SH-SY5Y (cell line): ENCODE results near the gene NUDT3.

ENCODE experiments used
- GATA2 ChIP-seq: IDR thresholded peaks from 2 replicates; pipeline ENCODE4 v1.6.1; 2011; ENCODE audit warnings: mild to moderate bottlenecking, low read depth, low read length
- GATA3 ChIP-seq: IDR thresholded peaks from 2 replicates; pipeline ENCODE4 v1.6.1; 2011; ENCODE audit warnings: low read depth, mild to moderate bottlenecking, low read length, moderate library complexity

The NUDT3 gene

DNA sequence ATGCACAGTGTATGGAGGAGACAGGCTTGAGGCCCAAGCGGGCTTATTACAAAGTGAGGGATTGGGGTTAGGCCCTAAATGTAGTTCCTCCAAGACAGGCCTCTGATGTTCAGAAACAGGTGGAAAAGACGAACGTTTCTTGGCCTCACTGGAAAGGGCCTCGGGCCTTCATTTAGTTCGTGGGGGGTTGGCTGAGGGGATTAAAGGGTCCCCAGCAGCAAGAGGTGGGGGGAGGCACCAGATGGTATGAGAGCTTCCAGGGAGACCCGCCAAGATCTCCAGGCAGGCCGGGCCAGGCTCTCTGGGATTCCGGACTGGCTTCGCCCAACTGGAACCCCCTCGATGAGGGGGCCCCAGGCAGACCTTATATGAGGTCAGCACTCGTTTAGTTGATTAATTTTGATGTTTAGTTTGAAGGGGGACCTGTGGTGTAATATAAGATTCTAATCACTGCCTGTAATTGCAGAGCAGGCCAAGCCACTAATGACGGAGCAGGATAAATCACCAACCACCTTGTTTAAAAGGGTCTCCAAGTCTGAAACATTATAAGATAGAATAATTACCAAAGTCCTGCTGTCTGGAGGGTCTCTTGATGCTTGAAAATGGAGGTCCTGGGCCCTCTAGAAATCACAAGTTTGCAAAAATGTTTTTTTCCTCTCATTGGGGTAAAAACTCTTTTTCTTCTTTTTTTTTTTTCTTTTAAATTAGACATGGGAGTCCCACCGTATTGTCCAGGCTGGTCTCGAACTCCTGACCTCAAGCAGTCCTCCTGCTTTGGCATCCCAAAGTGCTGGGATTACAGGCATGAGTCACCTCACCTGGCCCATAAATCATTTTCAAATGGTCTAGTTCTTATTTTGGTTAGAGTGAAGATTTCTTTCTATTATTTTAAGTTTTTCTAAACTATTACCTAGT is 153.6 kb downstream of the NUDT3 start:
- TF ChIP-seq GATA2, result no peak
- no peak for TF ChIP-seq GATA3

DNA sequence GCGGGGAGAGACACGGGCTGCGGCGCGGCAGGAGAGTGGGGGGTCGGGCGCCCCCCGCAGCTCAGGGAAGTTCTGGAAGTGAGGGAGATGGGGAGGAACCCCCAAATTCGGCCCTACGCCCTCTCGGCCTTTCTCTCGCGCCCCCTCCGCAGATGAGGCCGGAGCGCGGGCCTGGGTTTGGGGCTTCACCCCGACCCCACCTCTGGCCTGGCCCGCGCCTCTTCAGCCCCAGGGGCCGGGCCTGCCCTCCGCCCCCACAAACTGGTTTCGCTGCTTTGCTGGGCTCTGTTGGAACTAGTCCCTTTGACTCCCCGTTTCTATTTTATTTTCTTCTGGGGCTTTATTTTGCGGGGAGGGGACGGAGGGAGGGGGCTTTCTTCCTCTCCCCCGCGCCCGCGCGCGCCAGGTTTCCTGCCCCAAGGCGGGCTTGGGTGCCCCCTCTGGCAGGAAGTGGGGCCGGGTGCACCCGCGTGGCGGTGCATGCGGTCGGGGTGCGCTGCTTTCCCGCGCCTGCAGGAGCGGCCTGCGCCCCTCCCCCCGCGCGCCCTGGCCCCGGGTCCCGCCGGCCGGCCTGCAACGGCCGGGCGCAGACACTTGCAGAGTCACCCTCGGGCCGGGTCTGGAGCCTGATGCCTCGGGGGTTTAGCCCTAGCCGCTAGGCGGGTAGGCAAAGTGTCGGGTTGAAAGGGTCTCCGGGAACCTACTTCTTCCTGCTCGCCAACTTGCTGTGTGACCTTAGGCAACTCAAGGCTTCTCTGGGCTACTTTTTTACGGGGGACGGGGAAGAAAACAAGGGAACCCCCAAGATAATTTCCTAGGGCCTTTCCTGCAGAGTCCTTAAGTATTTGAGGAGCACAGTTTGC is 154.5 kb downstream of the NUDT3 start:
- TF ChIP-seq GATA2 (no peak), GATA3 (no peak)

DNA sequence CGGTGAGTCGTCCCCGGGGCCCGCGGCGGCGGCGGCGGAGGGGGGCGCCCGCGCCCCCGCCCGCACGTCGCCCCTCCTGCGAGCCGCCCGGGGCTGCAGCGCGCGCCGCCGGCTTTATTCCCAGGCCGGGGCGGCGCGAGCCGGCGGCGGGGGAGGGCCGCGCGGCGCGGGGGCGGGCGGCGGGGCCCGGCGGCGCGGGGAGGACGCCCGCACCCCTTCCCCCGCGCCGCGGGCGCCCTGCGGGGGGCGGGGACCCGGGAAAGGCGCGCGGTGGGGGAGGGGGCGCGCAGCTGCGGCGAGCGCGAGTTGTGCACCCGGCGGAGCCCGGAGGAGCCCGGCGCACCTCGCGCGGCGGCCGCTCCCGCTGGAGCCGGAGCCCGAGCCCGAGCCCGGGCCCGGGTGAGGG is 155.2 kb downstream of the NUDT3 start:
- TF ChIP-seq GATA3 (no peak), GATA2 (no peak)

DNA sequence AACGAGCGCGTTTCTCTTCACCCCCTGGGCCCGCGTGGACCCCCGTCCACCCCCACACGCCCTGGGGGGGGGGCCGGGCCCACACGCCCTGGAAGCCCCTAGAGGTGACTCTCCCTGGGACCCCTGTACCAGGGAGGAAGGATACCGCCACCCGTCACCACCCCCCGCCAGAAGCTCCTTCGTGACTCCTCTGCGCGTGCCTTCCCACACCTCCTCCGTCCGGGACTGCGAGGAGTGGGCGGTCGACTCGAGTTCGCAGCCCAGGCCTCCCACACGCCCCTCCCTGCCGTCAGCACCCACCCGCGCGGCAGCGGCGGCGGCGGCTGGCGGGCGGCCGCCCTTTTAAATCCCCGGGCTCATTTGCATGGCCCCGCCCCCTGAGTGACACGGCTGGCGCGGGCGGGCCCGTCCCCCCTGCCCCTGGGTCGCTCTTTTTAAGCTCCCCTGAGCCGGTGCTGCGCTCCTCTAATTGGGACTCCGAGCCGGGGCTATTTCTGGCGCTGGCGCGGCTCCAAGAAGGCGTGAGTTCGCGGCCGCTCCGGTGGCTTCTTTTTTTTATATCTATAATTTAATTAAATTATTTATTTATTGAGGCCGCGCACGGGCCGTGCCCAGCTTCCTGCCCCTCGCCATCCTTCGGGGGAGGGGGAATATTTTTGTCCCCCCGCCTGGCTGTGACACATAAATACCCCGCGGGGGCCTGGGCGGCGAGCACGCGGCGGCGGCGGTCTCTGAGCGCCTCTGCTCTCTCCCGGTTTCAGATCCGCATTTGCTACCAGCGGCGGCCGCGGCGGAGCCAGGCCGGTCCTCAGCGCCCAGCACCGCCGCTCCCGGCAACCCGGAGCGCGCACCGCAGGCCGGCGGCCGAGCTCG is 155.8 kb downstream of the NUDT3 start, which contains the start of gene HMGA1:
TSS of gene HMGA1 (plus strand) at position 431 of the 873 bp plus-strand sequence. CDS start 3,908 bp downstream, outside the sequence.
- no peak for TF ChIP-seq GATA2
- TF ChIP-seq GATA3, result no peak

DNA sequence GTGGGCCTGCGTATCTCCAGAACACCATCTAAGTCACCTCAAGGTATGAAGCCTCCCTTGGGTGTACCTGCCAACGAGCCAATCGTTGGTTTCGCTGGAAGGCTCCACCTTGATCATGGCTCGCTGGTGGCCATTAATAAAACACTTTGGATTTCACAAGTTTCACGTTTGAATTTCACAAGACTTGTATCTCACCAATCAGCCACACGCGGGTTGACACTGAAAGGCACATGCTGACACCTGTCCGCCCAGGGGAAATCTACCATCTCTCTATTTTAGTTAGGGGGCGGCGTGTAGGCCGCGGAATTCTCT is 156.4 kb downstream of the NUDT3 start:
- TF ChIP-seq GATA2 (no peak), GATA3 (no peak)

DNA sequence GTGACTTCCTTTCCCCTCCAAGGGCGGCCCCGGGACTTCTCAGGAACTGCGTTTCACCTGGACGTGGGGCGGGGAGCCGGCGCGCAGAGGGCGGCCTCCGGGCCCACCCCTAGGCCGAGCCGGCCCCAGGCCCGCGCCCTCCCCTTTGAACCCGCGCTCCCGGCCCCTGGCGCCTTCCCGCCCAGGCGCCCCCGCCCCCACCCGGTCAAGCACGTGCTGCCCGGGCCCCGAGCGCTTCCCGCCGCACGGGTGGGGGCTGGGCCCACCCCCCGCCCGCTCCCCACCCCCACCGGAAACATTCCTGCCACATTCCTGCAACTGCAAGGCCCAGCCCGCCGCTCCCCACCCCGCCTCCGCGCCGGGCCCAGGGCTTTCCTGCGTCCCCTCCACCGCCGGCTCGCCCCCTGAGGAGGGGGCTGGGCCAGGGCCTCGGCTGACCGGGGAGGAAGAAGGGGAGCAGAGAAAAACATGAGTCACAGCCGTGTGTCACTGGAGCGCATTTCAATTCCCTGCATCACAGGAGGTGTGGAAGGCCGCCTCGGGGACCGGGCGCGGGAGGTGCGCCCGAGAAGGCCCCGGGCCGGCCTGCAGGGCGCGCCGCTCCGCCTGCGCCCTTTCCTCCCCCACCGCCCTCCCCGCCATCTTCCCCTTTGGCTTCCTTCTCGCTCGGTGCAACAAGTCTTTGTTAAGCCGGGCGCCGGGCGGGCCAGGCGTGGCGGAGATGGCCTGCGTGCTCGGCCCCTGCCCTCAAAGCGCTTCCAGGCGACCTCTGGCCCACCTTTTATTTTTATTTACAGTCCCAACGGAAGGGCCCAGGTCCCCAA is 156.9 kb downstream of the NUDT3 start:
- no peak for TF ChIP-seq GATA2
- TF ChIP-seq GATA3, result no peak

DNA sequence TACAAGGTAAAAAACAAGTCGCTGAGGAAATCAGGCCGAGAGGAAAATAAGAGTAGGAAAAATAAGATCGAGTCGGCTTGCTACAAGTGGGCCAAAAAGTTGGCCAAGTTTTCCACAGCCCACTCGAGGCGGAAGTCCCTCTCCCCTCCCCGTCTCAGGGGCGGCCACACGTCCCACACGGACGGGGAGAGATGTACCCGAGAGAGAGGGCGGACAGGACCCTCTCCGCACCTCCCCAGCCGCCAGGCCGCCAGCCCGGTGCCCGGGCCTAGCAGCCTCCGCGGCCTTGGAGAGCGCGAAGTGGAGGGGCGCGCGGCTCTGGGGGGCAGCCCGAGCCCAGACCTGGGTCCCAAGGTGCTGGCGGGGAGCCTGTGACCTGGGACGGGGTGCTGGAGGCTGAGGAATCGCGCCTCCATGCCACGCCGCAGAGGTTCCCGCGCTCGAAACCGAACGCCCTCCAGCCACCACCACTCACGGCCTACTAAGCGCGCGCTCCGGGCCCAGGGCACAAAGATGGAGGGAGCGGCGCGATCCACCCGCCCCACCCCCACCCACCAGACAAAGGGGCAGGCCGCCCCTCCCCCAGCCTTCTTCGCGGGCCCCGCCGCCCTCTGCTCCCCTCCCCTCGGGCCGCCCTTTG is 157.7 kb downstream of the NUDT3 start:
- no peak for TF ChIP-seq GATA3
- TF ChIP-seq GATA2, result no peak

DNA sequence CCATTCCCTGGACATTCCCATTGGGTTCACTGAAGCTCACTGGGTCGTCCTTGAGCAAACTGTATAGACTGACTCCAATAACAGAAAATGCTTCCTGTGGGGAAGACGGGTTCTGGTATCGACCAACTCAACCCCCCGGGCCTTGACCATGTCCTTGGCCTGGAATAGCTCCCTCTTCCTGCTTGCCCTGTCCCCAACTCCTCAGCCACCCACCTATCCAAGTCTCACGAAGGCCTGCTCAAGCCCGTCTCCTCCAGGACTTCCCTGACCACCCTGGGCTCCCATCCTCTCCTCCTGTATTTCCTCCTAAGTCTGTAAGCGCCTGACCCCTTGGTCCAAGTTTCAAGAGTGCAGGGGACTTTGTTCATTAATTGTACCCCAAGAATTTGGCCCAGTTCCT is 158.6 kb downstream of the NUDT3 start:
- TF ChIP-seq GATA2 (no peak), GATA3 (no peak)

DNA sequence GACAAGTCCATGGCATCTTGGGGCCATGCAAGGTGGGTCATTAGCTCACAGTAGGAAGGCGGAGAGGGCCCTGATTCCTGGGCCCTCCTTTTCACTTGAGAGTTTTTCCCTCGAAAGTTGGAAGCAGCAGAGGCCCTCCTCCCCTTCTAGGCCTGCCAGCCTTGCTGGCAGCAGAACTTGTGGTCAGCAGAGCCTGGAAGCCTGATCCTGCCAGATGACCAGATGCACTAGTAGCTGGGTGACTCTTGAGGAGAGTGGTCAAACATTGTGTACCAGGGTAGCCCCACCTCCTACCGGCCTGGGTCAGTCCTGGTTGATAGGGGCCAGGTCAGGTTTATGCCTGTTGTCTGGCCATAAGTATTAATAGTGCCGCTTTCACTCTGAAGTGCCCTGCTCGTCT is 159.6 kb downstream of the NUDT3 start:
- no peak for TF ChIP-seq GATA3
- TF ChIP-seq GATA2, result no peak

DNA sequence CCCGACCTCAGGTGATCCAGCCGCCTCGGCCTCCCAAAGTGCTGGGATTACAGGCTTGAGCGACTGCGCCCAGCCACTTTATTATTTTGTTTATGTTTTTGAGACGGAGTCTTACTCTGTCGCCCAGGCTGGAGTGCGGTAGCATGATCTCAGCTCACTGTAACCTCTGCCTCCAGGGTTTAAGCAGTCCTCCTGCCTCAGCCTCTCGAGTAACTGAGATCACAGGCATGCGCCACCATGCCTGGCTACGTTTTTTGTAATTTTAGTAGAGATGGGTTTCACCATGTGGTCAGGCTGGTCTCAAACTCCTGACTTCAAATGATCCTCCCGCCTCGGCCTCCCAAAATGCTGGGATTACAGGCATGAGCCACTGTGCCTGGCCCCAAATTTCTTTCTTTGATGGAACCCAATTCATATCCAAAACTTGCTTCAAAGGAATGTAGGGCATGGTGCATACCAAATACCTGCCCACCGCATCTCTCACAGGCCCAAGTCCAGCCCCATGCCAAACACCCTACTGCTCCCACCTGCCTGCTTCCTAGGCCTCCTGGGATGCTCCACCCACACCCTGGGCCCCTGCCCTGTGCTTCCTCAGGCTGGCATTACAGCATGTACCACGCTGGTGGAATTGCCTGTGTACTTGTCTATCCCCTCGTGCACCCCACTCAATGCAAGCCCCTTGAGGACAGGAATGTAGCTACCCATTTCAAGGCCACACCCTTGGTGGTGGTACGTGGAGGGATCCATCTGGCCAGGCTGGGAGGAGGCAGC is 160.7 kb downstream of the NUDT3 start:
- no peak for TF ChIP-seq GATA2
- no peak for TF ChIP-seq GATA3

DNA sequence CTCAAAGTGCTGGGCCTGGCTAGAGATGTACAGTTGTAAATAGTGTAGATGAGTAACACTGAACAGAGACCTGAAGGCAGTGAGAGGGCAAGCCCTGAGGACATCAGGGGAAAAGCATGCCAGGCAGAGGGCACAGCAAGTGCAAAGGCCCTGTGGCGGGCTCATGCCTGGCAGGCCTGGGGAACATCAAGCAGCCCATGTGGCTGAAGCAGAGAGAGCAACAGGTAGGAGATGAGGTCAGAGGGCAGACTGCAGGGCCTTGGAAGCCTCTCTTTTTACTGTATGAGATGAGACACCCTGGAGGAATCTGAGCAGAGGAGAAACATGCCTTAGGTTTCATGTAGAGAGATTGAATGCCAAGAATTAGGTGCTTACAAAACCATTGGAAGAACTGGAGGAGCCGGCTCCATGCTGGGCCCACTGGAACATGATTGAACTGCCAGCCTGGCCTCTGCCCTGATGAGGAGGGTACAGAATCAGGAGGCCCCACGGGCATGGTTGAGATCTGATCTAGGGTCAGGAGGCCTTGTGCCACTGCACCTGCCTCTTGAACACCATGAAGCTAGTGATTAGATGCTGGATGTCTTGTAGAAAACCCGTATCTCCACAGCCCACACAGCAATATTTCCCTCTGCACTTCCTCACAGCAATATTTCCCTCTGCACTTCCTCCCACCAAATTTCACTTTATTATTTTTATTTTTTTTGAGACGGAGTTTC is 161.7 kb downstream of the NUDT3 start:
- TF ChIP-seq GATA2, result no peak
- TF ChIP-seq GATA3, result no peak

DNA sequence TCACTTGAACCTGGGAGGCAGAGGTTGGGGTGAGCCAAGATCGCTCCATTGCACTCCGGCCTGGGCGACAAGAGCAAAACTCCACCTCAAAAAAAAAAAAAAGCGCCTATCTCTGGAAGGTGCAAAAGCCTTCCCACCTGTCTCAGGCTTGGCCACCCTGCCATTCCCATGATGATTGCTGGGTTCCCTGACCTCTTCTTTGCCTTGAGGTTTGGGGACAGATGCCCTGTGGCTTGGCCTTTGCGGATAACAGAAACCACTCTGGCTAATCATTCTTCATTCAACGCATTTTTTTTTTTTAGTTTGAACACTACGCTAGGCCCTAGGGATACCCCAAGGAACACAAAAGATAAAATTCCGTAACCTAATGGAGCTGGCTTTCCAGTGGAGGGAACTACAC is 162.6 kb downstream of the NUDT3 start:
- no peak for TF ChIP-seq GATA2
- no peak for TF ChIP-seq GATA3
